Measurements from ENCODE around the gene CSF3R.
"Not testable (repeated sequence)": the region's sequence is repeated elsewhere in the genome, so short reads cannot be mapped to it uniquely, and the experiment has no call there.

Gene CSF3R

DNA sequence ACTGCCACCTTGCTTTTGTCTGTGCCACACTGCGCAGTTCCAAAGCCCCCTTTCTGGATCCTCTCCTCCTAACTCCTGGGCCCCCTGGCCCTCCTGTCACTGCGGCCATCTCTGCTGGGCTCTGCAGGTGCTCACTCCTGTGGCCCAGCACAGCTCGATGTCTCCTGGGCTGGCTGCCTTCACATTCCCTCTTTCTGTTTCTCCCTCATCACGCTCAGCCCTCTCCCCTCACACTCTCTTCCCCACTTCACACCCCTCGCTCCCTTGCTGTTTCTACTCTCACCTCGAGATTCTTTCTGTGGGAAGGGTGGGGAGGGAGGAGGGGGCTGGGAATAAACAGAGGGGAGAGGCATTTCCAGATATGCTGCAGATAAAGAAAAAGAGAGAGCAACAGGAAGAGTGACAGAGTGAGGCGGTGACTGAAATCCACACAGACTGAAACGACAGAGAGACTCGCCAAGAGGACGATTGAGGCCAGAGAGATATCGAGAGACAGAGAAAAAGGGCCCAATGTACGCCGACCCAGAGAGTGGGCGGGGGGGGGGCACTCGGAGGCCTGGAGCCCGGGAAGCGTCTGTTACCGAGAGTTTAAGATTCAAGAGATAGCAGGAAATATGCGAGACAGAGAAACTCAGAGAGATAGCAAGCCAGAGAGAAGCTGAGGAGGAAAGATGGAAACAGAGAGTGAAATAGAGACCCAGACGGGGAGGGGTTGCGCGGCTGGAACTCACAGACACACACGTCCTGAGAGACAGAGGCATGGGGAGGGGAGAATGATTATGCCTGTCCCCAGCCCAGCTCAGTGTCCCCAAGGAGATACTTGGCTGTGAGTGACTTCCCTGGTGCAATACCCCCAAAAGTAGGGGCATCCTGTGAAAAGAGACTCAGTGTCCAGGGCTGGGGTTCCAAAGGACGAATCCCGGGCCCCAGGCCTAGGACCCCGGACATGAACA is 666 bp downstream of the CSF3R start:
- no peak for DNase-seq (ENCODE audit: low read depth)

DNA sequence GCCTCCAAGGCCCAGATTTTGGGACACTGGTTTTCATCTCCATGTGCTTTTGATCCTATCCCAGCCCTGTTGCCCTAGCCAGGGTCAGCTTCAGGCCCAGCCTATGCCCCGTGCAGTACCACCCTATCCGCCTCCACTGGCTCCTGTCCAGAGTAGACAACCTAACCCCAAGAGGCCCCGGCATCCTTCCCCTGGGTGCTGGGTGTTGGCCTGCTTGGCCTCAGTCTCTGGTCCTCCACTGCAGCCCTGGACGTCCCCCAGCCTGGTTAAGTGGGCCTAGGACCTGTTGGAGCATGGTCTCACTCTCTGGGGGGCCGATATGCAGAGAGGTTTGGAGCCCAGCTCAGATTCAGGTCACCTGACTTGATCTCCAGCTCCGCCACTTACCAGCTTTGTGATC is 1.6 kb downstream of the CSF3R start:
- no peak for DNase-seq (ENCODE audit: low read depth)

DNA sequence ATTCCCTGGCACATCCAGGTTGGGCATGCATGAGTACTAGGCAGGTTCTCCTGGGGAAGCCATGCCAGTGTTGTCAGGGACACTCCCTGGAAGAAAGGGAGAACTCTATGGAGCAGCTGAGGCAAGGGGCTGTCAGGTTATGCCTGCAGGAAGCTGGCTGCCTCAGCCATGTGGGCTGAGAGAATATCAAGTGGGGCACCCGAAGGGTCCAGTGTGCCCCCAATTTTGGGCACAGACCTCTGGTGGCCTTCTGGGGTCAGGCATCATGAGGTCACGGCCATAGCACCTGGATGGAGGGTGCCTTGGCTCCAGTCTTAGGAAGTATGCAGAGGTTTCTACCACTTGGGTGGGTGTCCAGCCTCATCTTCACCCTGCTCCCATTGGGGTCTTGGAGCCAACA is 2.6 kb downstream of the CSF3R start:
- no peak for DNase-seq (ENCODE audit: low read depth)

DNA sequence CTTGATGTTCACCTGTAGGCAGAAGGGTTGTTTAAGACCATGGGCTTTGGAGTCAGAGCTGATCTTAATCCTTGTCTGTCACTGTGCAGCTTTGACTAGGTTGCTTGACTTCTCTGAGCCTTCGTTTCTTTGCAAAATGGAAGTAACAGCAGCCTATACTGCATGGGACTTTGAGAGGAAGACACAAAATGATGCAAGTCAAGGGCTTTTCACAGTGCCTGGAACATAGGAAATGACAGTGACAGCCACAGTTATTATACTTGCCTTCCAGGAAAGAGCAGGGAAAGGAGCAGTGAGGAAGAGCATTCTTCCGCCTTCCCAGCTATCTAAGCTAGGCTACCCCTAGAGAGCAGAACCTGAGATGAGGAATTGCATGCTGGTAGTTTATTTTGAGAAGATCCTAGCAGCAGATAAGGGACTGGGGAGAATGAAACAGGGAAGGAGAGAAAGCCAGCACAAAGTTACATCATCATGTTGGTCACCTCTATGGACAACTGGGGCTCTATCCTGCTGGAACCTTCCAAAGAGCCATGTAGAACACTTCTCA is 3.1 kb downstream of the CSF3R start:
- no peak for DNase-seq (ENCODE audit: low read depth)

DNA sequence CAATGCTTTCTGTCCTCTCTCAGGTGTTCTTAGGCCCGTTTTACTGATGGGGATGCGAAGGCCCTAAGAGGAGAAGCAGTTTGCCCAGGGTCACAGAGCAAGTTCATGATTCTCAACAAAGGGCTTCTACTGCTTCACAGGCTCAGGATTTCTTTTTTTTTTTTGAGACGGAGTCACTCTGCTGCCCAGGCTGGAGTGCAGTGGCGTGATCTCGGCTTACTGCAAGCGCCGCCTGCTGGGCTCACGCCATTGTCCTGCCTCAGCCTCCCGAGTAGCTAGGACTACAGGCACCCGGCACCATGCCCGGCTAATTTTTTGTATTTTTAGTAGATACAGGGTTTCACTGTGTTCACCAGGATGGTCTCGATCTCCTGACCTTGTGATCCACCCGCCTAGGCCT is 5.1 kb downstream of the CSF3R start:
- DNase-seq (ENCODE audit: low read depth) = not testable (repeated sequence)

DNA sequence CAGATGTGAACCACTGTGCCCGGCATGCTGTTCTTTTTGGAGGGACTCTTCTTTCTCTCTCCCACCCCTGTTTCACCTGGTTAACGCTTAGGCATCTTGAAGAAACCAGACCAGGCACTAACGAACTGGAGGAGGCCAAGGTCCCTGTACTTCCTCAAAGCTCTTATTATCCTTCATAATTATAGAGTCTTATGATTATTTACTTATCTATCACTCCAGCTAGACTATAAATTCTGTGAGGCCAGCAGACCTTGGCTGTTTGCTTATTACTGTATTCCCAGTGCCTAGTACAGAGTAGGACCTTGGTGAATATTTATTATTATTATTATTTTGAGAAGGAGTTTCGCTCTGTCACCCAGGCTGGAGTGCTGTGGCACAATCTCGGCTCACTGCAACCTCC is 5.8 kb downstream of the CSF3R start:
- DNase-seq (ENCODE audit: low read depth) = no peak

DNA sequence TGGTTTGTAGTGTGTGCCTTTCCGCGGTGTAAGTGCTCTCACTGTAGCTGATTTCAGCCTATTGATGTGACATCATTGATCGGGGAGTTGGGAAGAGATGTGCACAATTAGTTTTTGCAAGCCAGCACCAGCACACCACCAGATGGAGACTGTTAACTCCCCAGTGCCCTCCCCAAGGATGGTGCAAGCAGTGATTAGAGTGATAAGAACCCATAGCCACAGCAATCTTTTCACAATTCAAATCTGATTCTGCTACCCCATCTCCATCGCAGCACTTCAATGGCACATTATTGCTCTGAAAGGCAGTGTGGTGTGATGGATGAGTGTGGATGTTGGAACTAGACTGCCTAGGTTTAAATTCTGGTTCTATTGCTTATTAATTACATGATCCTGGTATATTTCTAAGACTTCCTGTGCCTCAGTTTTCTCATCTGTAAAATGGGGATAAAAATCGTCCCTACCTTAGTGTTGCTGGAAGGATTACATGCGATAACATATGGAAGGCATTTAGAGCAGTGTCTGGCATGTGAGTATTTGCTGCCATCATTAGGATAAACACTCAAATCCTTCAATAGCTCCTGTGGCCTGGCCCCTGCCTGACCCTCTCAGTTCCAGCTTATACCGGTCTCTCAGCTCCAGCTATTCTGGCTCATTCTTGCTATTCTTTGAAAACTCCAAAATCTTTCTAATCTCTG is 6.7 kb downstream of the CSF3R start:
- no peak for DNase-seq (ENCODE audit: low read depth)

DNA sequence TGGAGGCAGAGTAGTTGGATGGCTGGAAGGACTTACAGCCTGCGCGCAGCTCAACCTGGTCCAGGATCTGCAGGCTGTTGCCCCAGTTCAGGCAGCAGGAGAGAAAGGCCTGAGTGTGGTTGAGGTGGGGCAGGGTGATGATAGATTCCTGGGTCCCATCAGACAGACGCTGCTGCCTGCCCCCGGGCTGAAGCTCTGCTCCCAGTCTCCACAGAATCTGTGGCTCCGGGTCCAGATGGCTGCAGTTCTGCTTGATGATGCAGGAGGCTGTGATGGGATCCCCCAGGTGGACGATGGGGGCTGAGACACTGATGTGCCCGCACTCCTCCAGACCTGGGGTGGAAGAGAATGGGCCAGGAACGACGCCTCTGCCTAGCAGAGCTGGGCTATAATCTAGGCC is 7.4 kb downstream of the CSF3R start:
- DNase-seq (ENCODE audit: low read depth) = no peak

DNA sequence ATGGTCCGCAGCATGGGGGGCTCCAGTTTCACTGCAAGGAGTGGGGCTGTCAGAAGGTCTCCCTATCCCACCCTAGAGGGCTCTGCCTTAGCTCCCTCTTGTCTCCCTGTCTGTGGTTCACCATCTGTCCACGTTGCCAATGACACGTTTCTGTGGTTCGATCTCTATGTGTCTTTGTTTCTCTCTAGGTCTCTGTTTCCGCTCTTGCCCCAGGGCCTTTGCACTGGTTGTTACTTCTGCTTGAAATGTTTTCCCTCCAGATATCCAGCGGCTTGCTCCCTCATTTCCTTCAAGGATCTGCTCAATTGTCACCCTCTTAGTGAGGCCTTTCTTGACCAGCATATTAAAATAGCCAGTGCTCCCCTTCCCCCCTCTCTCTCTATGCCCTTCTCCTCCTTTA is 10.1 kb downstream of the CSF3R start:
- no peak for DNase-seq (ENCODE audit: low read depth)

DNA sequence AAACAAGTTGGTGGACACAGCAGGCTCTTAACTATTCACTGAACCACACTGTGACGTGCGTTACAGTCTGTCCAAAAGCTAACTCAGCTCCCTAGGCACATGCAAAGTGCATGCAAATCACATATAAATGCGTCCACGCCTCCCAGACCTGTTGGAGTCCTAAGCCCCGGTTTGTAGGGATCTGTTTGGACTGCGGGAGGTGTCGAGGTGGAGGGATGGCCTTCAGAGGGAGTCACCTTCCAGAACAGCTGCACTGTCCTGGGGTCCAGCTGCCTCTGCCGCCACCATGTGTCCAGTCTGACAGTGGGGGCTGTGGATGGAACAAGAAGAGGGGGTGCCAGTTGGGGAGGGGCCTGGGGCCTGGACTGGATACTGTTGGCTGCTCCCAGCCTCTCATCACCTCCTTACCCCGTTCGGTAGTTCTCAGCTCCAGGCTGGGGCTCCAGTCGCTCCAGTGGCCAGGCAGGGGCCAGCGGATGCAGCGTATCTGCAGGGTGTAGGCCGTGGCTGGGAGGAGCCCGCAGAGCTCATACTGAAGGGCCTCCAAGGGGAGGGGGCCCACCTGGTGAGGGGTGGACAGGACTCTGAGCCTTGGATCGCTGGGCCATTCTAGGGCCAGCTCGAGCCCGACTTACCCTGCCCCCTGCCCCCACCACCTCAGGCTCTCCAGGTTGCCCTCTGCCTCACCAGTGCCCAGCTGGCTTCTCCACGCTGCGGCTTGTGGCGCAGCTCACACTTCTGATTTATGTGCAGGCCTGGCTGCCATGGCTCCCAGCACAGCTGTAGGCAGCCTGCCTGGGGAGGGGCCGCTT is 10.7 kb downstream of the CSF3R start:
- DNase-seq (ENCODE audit: low read depth) = no peak

DNA sequence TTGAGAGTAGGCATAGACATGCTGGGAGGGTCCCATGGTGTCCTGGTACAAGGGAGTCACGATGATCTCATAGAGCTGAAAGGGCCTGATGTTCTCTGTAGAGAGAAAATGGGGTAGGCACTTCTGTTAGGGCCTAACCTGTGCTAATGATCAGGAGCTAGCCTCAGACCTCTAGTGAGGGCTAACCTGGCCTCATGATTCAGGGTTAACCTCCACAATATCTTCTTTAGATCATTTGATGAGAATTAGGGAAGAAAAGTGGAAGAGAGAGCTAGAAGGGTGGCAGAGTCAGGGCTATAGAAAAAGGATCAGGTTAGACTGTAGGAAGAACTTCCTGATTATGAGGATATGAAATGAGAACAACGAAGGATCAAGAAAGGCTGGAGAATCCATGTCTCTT is 13.6 kb downstream of the CSF3R start:
- DNase-seq (ENCODE audit: low read depth) = no peak

DNA sequence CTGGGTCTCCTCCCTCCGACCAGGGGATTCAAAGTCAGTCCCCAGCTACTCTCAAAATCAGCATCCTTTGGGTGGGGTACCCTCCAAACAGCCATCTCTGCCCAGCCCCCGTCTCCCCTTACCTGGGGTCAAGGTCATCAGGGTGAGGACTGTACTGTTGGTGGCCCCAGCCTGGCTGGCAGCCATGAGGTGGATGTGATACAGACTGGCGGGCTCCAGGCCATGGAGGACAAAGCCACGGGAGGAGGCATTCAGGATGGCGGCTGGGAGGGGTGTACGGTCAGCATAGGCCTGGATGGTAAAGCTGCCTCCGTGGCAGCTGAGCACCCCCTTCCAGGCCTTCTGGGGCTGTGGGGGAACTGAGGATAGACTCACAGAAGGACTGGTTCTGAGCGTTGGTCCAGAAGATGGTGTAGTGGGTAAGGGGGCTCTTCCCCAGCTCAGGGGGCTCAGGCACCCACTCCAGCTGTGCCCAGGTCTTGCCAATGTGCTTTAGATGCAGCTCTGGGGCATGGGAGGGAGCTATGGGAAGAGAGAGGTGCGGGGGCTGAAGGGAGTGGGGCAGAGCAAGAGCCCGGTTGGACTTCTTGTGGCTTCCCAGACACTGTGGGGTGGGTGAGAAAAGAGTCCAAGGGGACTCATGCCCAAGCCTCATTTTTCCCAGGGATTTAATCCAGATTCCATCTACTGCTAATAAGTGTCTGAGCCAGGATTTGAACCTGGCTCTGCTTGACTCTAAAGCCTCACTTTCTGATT is 14.8 kb downstream of the CSF3R start:
- no peak for DNase-seq (ENCODE audit: low read depth)

DNA sequence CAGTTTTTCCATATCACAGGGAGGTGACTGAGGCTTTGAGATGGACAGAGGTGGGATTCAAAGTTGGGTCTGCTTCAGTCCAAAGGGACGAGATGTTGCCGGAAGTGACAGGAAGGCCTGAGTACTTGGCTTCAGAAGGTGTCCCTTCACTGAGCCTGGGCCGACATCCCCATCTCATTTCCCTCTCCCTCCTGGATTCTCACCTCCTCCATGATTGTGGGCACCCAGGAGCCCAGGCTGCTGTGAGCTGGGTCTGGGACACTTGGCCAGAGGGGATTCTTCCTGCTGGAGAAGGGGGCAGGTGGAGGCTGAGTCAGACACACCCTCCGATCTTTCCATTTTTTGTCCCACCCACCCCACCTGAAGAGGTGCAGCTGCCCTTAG is 15.7 kb downstream of the CSF3R start:
- DNase-seq (ENCODE audit: low read depth) = no peak

DNA sequence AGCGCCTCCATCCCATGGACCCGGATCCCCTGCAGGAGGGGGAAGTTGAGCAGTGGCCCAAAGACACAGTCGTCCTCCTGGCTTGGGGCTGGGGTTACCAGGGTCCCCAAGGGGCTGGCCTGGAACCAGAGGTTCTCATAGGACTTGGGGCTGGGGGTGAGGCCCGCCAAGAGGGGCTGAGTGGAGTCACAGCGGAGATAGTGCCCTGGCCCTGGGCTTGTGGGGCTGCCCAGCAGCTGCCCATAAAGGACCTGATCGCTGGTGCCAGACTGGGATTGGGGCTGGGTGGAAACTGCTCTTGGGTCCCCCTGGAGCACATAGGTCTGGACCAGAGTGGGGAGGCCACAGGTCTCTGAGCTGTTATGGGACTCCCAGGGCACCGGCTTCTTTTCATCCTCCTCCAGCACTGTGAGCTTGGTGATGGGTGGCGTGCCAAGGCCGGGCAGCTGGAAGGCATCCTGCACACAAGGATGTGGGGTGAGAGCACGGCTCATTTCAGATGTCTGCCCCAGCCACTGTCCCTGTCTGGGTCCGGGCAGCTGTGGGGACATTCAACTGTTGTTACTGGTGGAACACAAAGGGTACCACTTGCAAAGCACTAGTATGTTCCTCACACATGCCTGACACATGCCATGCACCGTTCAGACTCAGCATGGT is 16.2 kb downstream of the CSF3R start:
- no peak for DNase-seq (ENCODE audit: low read depth)

DNA sequence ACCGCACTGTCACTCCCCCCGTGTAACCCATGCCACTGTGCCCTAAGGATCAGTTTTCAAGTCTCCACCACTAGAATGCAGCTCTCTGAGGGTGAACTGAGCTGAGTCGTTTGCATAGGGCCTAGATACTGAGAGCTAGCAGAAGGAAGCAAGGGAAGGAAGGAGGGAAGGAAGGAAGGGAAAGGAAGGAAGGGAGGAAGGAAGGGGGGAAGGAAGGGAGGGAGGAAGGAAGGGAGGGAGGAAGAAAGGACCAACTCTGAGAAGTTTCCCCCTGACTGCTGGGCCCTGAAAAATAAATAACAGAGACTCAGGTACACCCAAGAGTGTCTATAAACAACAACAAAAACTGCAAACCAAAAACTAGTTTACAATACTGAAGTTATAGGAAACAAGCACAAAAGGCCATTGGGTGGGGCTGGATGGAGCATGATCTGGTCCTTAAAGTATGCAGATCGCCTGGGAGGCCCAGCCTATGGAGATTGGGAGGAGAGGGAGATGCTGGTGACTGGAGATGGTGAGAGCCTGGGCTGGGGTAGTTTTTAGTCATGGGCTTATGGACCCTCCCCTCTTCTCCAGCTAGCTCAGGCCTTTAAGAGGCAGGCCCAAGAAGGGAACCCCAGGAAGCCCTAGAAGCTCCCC is 16.9 kb downstream of the CSF3R start:
- DNase-seq (ENCODE audit: low read depth) = no peak

DNA sequence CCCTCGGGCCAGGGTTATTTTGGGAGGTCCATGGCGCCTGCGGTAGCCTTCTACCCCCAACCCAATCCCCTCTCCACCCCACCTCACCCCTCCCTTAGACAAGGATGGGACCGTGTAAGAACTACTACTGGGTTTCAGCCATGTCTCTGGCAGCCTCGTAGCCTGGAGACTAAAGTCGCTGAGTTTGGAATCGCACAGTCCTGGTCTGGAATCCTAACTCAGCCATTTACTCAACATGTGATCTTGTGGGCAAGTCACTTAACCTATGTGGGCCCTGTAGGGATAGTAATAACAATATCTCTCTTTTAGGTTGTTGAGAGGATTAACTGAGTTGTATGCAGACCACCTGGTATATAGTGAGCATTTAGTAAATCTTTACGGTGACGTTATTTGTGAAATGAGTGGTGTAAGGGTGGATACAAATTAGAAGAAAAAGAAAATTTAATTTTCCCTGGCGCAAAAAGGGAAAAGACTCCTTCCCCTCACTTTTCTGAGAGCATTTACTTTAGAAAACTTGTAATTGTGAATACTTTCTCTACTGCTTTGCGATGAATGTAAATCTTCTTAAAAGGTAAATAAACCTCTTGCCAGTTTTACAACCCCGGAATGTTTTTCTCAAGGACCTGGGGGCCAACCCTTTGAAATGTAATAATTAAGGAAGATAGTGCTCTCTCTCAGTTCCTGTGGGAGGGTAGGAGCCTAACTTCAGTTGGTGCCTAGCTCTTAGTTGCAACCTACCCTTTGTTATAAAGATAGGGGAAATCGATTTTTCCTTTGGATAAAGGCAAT is 17.9 kb downstream of the CSF3R start:
- DNase-seq (ENCODE audit: low read depth) = no peak

DNA sequence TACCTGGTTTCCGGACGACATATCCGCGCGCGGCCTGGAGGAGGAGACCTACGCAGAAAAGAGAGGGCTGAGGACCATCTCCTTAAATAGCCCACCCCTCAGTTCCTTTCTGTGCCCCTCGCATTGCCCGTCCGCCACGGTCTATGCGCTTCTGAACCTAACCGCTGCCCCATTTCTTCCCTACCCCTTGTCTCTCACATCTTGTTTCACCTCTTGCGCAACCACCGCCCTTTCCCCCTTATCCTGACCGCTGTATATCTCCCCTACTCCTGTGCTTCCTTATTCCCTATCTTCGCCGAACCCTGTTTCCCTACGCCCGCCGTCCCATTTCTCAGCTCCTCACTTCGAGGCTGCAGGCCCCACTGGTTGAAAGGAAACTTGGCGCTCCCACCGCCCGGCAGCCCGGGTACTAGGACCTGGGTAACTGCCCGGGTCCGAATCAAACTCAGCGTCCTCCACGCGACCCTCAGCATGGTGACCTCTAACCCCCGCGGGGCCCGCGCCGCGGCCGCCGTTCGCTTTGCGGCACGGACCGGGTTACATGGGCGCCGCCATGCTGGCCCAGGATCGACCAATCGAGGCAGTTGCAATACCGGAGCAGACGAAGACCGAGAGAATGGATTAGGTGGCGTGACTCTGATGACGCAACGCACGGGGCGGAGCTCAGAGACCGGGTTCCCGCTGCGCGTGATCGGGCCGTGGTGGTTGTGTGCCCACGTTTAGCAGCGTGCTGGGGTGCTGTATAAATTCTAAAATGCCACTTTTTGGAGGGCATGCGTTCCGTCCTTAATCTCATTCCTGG is 18.7 kb downstream of the CSF3R start, which contains the start of gene MRPS15:
TSS of gene MRPS15 (minus strand) at position 582 of the 802 bp plus-strand sequence. CDS start at position 473, 109 bp downstream.
- peak; percentile 90 for DNase-seq (ENCODE audit: low read depth)

DNA sequence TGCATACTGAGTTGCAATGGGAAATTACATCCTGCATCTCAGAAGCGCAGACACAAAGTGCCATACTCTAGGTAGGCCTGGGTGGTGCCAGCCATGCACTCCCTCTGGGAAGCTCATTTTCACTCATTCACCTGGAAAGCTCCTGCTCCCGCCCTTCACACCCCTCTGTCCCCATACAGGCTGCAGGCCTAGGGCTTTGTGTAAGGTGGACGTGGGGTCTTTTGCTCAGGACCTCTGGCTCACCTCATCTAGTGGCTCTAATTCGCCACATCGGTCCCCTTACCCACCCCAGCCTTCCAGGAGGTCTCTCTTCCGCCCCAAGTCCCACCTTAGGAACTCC is 19.3 kb downstream of the CSF3R start:
- no peak for DNase-seq (ENCODE audit: low read depth)

DNA sequence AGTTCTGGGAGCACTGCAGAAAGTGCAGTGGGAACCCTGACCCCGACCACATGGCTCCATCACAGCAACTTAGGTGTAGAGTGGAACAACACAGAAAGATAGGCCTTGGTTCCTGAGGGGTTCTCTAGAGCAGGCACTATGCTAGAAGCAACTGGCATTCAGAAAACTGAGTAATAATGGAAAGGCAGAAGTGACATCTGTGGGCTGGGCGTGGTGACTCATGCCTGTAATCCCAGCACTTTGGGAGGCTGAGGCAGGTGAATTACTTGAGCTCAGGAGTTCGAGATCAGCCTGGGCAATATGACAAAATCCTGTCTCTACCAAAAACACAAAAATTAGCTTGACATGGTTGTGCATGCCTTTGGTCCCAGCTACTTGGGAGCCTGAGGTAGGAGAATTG is 23.8 kb downstream of the CSF3R start:
- DNase-seq (ENCODE audit: low read depth) = no peak

All from stimulated activated CD8-positive, alpha-beta memory T cell treated with anti-CD3 and anti-CD28 coated beads, Interleukin-12 subunit alpha, Interleukin-12 subunit beta, amount 100 ng/mL, for 1 hour (primary cell).